ENCODE measurements around the gene LSS.
"Not testable (repeated sequence)": the region's sequence is repeated elsewhere in the genome, so short reads cannot be mapped to it uniquely, and the experiment has no call there.

Gene LSS

GRCh38 chr21:46245213-46245915 is 16.8 kb upstream of the LSS start:
- DNase-seq (ENCODE audit: low read depth), result no peak

DNA sequence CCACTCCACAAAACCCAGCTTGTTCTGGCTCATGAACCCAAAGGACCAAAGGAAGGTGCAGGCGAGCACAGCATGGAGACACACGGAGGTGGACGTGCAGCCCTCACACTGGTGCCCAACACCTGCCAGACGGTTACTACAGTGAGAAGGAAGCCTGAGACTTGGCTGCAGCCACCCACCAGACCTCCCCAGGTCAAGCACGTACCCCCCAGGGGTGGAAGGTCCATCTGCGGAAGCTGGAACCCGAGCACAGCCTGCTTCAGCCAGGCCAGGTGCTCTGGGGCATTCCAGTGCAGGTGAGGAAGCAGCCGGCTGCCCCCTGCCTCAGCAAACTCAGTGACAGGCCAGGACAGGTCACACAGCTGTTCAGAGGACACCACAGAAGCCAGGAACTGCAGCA is 16.0 kb upstream of the LSS start:
- no peak for DNase-seq (ENCODE audit: low read depth)

DNA sequence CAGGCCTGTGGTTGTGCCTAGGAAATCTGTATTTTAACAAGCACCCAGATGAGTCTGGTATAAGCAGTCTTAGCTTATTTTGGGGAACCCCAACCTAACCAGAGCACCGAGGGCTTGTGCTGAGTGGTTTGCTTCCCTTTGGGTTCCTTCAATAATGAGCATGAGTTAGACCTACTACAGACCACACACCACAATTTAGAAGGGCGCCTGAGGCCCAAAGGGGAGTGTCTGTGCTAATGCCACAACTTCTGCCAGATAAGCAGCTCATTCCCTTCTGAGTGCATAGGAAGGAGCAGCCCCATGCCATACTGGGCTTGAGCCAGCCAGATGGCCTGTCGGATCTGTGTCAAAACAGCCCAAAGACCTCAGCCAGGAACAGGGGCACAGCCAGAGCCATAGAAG is 15.4 kb upstream of the LSS start:
- no peak for DNase-seq (ENCODE audit: low read depth)

GRCh38 chr21:46243325-46243724 is 14.8 kb upstream of the LSS start:
- DNase-seq (ENCODE audit: low read depth), result no peak

DNA sequence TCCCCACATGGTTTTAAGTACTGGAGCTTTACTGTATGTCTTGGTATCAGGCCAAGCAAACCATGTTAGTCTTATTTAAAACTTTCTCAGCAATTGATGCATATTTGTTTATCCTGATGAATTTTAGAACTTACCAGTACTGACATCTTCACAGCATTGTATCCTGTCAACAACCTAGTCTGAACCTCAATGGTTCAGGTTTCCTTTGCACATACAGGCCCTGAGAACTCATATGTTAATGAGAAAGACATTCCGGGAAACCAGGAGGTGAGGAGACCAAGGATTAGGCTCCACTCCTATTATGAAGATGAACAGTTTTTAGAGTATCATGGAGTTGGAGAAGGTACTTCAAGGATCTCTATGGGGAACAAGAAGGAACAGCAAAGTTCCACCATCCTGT is 13.0 kb upstream of the LSS start:
- DNase-seq (ENCODE audit: low read depth), result not testable (repeated sequence)

GRCh38 chr21:46239817-46240325 is 11.3 kb upstream of the LSS start:
- DNase-seq (ENCODE audit: low read depth), result no peak

GRCh38 chr21:46237474-46237873 is 8.9 kb upstream of the LSS start:
- DNase-seq (ENCODE audit: low read depth), result peak; percentile 21

DNA sequence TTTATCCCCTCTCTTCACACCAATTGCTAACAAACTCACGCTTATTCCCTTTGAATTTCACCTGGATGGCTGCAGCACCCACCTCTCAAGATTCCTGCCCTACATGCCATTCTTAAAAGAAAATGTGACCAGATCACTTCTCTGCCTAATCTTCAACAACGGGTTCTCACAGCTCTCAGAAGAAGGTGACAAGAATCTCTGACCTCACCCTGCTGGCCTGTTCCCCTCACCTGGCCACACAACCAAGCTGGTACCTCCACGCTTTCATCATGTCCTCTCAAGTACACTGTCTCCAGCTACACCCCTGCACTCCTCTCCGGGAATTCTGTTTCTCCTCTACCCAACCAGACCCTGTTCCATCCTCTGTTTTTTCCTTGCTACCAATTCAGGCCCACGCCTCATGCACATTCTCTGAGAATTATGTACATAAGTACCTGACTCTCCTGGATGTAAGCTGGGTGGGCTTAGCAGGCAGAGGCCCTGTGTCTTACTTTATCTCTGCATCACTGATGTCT is 5.9 kb upstream of the LSS start:
- DNase-seq (ENCODE audit: low read depth), result no peak

GRCh38 chr21:46229923-46230260 is 1.3 kb upstream of the LSS start:
- DNase-seq (ENCODE audit: low read depth), result no peak

- DNase-seq (ENCODE audit: low read depth), result peak; percentile 39
These were observed 754 bp upstream of the LSS start for GRCh38 chr21:46229133-46229922.

GRCh38 chr21:46227811-46228344 is 696 bp downstream of the LSS start:
- peak; percentile 19 for DNase-seq (ENCODE audit: low read depth)

DNA sequence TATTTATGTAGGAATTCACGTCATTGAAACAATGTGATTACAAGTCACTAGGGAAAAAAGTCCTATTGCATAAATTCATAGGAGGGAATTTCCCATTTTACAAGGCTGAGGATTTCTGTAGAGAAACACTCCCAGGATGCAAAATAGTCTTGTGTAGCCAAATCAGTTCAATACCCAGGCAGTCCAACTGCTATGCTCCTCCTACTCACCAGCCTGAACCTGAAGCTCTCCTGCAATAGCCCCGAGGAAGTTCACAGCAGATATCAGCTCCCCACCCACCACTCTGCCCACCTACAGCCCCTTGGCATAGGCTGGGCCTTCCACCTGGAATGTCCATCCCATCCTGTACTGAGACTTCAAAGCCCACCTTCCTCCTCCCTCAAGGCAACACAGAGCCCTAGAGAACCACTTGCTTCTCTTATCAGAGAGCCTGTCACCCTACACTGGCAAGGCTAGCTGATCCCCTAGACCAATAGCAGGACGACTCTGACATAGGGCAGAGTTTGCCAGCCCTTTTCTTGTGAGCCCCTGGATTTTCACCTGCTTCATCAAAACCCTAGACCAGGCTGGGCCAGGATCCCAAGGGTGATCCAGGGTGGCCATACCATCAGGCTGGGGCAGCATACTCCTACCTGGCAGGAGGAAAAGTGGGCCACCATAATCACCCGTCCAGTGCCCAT is 1.5 kb downstream of the LSS start:
- DNase-seq (ENCODE audit: low read depth), result peak; percentile 55

DNA sequence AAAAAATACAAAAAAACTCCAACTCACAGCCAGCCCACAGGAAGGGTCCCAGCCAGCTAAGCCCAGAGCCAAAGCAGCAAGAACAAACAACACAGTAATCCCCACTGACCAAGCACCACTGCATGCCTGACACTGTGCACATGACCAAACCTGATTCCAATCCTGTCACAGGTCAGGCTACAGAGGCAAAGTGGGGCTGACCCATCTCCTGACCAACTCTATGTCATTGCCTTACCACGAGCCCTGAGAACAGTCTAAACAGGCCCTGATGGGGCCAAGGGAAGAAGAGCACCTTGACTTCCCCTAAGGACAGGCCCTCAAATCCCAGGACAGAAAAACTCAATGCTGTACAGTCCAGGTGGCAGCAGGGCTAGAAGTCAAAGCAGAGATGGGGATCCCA is 2.4 kb downstream of the LSS start:
- peak; percentile 6 for DNase-seq (ENCODE audit: low read depth)

GRCh38 chr21:46223661-46224060 is 4.9 kb downstream of the LSS start:
- DNase-seq (ENCODE audit: low read depth), result not testable (repeated sequence)

- DNase-seq (ENCODE audit: low read depth), result no peak
These were observed 5.4 kb downstream of the LSS start for GRCh38 chr21:46223217-46223616.

GRCh38 chr21:46222436-46223116 is 6.0 kb downstream of the LSS start:
- DNase-seq (ENCODE audit: low read depth), result no peak

DNA sequence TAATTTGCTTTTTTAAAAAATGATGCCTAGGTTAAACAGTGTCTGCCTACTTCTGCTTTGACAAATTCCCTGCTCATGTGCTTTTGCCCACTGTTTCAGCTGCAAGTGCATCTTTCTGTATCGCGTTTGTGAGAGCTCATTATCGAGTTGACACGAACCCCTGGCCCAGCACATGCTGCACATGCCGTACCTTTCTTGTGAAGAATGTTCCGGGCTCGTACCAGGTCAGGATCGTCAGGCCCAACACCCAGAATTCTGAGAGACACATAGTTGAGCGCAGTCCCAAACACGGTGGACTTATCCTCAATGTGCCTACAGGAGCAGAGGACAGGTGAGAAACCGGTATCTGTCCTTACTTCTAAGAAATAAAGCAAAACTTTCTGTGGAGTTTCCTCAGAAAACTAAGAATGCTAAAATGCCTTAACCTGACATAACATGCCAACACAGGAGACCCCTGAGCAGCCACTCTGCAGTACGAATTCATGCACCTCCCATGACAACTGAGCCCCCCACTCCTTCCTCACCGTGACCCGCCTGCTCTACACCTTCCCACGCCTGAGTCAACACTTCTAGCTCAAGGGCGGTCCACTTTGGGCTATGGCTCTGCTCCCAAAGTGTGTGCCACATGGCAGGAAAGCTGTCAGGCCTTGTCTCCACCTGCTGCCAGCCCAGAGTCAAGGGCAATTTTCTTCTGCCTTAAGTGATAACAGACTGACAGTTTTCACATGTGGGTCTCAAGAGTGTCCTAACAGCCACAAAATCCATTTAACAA is 6.7 kb downstream of the LSS start:
- no peak for DNase-seq (ENCODE audit: low read depth)

GRCh38 chr21:46220847-46221246 is 7.7 kb downstream of the LSS start:
- no peak for DNase-seq (ENCODE audit: low read depth)

DNA sequence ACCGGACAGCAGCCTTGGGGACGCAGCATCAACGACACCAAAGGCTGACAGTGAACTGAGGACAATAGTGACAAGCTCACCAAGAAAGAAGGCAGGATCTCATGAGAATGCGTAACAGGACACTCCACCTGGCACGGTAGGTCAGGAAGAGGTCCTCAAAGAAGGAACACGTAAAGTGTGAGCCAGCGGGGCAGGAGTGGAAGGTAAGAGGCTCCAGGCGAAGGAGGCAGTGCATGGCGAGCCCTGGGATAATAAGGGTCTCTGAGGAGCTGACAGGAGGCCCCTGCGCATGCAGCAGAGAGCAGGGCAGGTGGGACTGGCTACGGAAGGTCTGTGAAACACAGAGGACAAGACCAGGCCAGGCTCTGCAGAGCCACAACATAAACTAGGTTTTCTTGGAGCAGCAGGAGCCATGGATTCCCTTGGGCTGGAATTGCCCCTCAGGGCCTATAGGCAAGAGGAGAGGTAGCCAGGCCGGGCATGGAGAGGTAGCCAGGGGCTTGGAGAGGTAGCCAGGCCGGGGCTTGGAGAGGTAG is 8.2 kb downstream of the LSS start:
- no peak for DNase-seq (ENCODE audit: low read depth)

- DNase-seq (ENCODE audit: low read depth), result no peak
These were observed 8.9 kb downstream of the LSS start for GRCh38 chr21:46219591-46220239.

Data from ELR (cell line).